Posterior vena cava (tissue), 2 donors: ENCODE results near the gene PFKL. TPM values are rescaled to one million over a fixed set of nuclear protein-coding genes. Genes with fewer than 3 reads are reported as not detected.

Source experiments
- DNase-seq: peaks from one replicate; pipeline ENCODE4 v3.0.0-alpha.2; 2020; ENCODE audit warnings: low spot score
- intact Hi-C, 2 donors: fragments of 100-400 bp; cut with DNase I; formaldehyde crosslinking; loops; one replicate each; pipeline versions ENCODE4 v1.14.1 to v1.14.2; 2022 to 2023
- total RNA-seq, 2 donors: library from RNA; stranded (reverse); fragmentation: NEBNext Ultra II Directional; extraction: Animal tissue kit (Norgen Biotek cat#: 25700); gene quantifications; one replicate each; pipeline ENCODE4 v1.2.1, GENCODE V29; 2021
- donor health status: DM: yes; HTN: yes; CAD: no.
- donor health status: DM: yes; HTN: yes; CAD: no.

Gene PFKL
- total RNA-seq, 2 donors from 2014 or later, result 74.1 to 91.3 TPM

DNA sequence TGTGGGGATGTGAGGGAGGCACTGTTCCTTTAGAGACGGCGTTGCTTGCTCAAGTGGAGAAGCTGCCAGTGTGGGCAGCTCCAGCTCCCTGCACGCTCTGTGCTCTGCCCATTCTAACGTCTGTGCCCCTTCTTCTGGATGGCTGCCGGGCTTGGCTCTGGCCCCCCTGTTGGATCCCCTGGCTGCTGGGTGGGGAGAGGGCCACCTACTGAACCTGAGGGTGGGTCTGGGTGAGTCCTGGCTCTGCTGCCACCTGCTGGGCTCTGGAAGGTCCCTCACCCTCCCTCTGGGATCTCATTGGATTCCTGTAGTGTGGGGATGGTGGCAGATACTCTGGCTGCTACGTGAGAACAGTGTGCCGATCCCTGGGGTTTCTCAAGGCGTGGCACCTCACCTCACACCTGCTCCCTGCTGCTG lies 5.0 kb downstream of the PFKL start:
- intact Hi-C loops, result loop anchor here in 1 of 2 donors (10.0 kb wide), 1 partner anchor 620 kb away; the partner anchor contains the start of gene ITGB2
- DNase-seq, result no peak

DNA sequence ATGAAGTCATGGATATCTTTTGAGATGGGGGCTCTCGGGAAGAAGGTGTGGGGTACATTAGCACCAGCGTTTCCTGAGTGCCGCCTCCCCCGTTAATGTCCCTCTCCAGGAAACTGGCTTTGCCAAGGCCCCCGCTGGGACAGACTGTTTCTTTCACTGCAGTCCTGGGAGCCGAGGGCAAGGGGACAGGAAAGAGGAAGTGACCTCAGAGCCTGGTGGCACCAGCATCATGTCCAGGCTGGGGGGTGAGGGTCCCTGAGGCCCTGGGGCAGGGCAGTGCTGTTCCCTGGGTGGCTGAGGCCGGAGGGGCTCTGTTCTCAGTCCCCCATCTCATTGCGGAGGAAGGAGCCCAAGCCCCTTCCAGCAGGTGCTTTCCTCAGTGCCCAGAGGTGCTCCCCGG lies 5.8 kb downstream of the PFKL start:
- no peak for DNase-seq
- intact Hi-C loops, result loop anchor here in 1 of 2 donors (10.0 kb wide), 1 partner anchor 619 kb away; the partner anchor contains the start of gene ITGB2

DNA sequence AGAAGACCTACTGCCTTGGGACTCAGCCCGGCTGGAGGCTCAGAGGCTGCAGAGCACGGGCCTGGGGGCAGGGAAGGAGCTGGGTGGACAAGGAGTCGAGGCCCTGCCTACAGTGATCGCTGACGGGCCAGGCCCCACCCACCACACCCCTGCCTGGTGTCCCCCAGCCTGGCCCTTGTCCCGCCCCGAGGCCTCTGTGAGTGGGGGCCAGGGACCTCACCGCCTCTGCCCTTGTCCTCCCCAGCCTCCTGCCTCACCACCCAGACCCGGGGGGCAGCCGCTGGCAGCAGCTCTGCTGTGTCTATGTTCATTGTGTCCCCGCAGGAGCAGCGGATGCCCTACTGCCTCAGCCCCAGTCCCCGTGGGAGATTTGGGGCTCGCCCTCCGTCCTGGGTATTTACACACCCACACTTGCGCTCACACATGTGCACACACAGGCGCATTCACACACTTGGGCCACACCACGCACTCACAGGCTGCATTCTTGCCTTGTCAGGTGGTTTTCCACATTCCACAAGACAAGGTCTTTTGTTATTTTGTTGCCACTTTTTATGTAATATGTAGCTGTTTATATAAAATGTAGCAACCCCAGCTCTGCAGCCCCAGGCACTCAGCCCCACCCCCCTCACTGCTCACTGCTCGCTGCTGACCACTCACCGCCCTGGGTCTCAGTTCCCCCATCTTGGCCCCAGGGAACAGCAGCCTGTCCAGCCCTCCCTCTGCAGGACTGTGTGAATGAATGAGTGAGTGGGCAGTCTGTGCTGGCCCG lies 7.3 kb downstream of the PFKL start:
- intact Hi-C loops, result loop anchor here in 1 of 2 donors (10.0 kb wide), 1 partner anchor 618 kb away; the partner anchor contains the start of gene ITGB2
- DNase-seq, result no peak

- DNase-seq, result no peak
- intact Hi-C loops, result no loop called here
Measured at GRCh38 chr21:44310628-44311507, 11.0 kb downstream of the PFKL start.

- intact Hi-C loops, result no loop called here
- DNase-seq, result no peak
Measured at GRCh38 chr21:44312089-44312488, 12.2 kb downstream of the PFKL start.

DNA sequence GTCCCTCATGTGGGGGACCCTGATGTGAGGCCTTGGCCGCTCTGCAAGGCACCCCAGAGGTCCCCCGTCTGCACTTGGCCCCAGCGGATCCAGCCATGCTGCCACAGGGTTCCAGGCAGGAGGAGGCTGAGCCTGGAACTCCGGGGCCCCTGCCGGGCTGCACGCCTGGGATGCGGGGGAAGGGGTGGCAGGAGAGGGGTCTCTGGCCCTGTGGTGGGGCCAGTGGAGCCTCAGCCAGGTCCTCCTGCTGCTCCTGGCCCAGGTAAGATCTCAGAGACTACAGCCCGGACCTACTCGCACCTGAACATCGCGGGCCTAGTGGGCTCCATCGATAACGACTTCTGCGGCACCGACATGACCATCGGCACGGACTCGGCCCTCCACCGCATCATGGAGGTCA lies 12.9 kb downstream of the PFKL start:
- intact Hi-C loops, result no loop called here

GRCh38 chr21:44313451-44313850 lies 13.6 kb downstream of the PFKL start:
- intact Hi-C loops, result no loop called here
- no peak for DNase-seq

More for the DNA sequence above, 12.9 kb downstream of the PFKL start:
- DNase-seq, result no peak

GRCh38 chr21:44314128-44314527 lies 14.3 kb downstream of the PFKL start:
- no peak for DNase-seq
- intact Hi-C loops, result no loop called here

DNA sequence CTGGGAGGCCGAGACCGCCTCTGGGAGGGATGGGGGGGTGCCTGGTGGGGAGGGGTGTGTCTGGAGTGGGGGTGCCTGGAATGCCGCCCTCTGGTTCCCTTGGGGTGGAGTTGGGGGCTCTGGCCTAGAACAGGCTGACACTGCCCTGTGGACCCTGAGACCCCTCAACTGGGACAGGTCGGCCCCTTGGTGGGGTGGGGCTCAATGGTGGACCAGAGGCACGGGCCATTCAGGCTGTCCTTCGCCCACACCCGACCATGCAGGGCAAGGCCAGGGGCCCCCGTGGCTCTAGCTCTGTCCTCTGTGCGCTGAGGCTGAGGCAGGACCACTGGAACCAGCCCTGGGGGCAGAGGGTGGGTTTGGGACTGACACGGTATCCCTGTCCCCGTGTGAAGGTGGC lies 14.7 kb downstream of the PFKL start:
- DNase-seq, result no peak
- intact Hi-C loops, result no loop called here

- no peak for DNase-seq
- intact Hi-C loops, result no loop called here
Measured at GRCh38 chr21:44315691-44316203, 15.9 kb downstream of the PFKL start.

DNA sequence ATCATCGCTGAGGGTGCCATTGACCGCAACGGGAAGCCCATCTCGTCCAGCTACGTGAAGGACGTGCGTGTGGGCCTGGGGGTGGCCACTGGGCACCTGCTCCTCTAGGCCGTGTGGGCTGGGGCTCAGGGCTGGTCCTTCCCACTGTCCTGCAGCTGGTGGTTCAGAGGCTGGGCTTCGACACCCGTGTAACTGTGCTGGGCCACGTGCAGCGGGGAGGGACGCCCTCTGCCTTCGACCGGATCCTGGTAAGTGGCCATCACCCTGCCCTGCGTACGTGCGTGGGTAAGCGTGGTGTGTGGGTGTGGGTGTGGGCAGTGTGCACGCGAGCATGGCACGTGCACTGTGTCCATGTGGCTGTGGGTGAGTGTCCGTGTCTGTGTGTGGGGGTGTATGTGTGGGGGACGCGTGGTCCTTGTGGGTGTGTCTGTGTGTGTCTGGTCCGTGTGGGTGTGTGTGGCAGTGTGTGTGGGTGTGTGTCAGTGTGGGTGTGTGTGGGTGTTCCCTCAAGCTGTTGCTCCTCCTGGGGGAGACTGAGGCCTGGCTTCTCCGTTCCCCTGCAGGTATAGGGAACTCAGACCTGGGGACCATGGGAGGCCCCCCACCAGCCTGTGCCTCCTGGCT lies 16.5 kb downstream of the PFKL start:
- intact Hi-C loops, result no loop called here
- DNase-seq, result no peak

DNA sequence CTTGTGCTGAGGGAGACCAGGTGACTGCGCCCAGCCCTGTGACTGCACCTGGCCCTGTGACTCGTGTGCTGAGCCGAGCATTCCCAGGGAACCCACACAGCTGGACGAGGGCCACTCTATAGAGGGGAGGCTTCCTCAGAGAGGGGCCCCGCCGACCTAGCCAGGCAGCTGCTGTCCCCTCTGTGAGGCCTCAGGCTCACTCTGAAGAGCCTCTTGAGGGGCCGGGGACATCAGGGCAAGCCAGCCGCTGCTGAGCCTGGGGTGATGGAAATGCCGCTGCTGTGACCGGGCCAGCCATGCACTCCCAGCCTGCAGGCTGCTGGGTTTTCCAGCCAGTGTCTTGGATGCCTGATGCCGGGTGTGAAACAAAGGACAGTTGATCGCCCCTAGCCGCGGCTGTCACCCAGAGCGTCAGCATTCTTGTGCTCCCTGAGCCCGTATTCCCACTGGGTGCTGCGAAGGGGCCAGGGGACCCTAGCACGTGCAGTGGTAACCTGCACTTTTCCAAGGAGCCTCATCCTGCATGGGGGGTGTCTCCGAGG lies 17.5 kb downstream of the PFKL start:
- intact Hi-C loops, result no loop called here
- DNase-seq, result no peak

DNA sequence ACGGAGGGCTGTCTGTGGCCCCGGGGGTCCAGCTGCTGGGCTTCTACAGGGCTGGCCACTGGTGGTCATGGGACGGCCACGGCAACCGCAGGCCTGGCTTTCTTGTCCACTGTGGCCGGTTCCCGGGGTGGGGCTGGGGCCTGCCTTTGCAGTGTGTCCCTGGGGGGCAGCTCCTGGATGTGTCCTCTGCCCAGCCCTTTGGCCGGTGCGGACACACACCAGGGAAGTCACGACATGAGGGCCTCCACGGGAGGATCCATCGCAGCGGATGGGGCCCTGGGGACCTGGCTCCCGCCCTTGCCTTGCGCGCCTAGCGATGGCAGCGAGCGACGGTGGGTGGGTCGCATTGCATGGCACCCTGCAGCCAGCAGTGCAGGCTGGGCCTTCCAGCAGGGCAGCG lies 18.0 kb downstream of the PFKL start:
- DNase-seq, result no peak
- intact Hi-C loops, result no loop called here

DNA sequence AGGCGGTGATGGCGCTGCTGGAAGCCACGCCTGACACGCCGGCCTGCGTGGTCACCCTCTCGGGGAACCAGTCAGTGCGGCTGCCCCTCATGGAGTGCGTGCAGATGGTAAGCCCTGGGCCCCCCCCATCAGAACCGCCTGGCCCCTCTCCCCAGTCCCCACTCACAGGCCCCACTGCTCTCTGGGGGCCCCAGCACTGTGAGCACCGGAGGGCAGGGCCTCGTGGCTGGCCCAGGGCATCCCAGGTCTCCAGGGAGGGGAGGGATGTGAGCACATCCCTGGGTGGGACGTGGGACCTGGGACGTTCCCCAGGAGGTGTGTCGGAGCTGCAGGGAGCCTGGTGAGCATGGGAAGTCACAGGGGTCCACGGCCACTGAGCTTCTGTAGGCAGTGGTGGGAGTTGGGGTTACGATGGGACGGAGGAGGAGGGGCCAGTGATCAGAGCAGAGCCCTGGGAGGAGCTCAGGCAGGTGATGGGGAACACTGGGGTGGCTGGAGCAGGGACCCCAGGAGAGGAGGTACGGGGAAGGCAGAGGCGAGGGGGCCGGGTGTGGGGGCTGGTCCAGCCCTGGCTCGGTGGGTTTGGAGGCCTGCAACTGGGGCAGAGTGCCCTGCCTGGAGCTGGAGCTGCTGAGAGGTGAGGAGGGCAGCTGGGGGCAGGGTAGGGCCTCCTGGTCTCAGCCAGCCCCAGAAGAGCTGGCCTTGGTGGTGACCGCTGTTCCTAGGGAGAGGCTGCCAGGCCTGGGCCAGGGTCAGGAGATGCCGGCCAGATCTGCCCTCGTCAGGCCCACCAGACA lies 18.8 kb downstream of the PFKL start:
- DNase-seq, result no peak
- intact Hi-C loops, result no loop called here

DNA sequence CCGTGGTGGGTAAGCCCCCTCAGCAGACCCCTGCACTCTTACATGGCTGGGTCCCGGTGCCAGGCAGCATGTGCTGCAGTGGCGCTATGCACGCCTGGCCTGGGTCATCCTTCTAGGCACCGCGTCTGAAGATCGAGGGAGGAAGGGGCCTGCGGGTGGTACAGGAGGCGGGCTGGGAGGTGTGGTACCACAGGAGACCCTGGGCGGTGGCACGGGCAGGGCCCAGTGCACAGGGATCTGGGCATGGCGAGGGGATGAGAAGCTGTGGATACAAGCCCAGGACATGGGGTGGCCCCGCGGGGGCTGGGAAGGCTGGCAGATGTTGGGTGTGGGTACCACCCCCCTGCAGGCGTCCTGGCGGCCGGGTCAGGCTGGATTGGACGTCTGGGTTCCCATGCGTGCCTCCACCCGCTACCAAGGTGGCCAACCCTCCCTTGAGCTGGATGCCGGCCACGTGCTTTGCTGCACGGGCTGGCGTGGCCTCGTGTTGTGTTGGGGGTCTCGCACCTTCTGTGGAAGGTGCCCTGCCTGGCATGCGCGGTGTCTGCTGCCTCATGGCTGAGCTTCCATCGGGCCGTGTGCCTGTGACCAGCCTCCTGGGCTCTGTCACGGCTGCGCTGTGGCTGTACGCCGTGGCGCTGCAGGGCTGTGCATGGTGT lies 19.7 kb downstream of the PFKL start:
- no peak for DNase-seq
- intact Hi-C loops, result no loop called here

GRCh38 chr21:44320847-44321246 lies 21.0 kb downstream of the PFKL start:
- no peak for DNase-seq
- intact Hi-C loops, result no loop called here

DNA sequence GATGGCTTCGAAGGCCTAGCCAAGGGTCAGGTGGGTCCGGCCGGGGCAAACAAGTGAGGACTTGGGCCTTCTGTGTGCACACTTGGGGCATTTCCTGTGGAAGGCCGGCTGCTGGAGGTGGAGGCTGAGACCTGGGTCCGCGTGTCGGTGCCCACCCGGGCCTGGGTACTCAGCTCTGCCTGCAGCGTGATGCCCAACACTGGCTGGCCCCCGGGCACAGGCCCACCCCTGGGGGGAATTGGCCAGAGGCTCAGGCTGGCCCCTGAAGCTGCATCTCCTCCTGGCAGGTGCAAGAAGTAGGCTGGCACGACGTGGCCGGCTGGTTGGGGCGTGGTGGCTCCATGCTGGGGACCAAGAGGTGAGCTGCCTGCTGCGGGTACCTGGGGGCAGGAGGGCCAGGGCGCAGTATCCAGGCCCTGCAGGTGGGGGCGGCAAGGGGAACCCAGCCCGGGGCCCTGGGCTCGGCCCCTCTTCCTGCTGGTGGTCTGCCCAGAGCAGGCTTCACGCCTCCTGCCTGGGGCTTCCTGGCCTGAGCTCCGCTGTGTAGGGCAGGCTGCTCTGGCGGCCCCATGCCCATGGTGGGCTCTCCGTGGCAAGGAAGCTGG lies 22.1 kb downstream of the PFKL start:
- DNase-seq, result no peak
- intact Hi-C loops, result no loop called here
